Activated naive CD4-positive, alpha-beta T cell treated with anti-CD3 and anti-CD28 coated beads, Interleukin-2, amount 10 ng/mL, durations not matched to agents 5 hours and 36 hours (primary cell): Measurements from ENCODE around the gene USP54. TPM values are rescaled to one million over a fixed set of nuclear protein-coding genes. Genes with fewer than 3 reads are reported as not detected.

Experiments
- total RNA-seq, 2 experiments: library from RNA; stranded (reverse); gene quantifications; one replicate each; pipeline ENCODE4 v1.2.3, GENCODE V29; 2021

USP54 gene
- total RNA-seq, result 1 to 10 TPM; 1.9 to 3.3 TPM

GRCh38 chr10:73590881-73591799 lies at the start of gene USP54:
Gene USP54, minus strand, starts transcription at chr10:73591342. Its CDS starts 15,684 bp downstream, at chr10:73575658.

GRCh38 chr10:73495884-73496674 lies 95.1 kb downstream of the USP54 start, which contains the start of gene PPP3CB:
Gene PPP3CB, minus strand, starts transcription at chr10:73496024. Its CDS starts 135 bp downstream, at chr10:73495889.

Other genes with a start within 250 kb of the USP54 start
- gene CFAP70, start 232.5 kb downstream of the USP54 start, total RNA-seq, result under 1 TPM; 0.71 to 0.72 TPM
- 10 to 100 TPM; 82.9 to 84.8 TPM for gene ANXA7, start 177.3 kb downstream of the USP54 start, total RNA-seq
- gene MSS51, start 157.8 kb downstream of the USP54 start, total RNA-seq, result 1 to 10 TPM; 2.9 TPM
- 10 to 100 TPM; 40.6 to 43.2 TPM for gene PPP3CB, start 95.3 kb downstream of the USP54 start, total RNA-seq
- not detected for gene MYOZ1, start 50.1 kb upstream of the USP54 start, total RNA-seq
- gene SYNPO2L, start 64.7 kb upstream of the USP54 start, total RNA-seq, result not detected
- 10 to 100 TPM in 1 of 2 experiments, 1 to 10 TPM in 1; 9.0 to 10.9 TPM for gene AGAP5, start 106.8 kb upstream of the USP54 start, total RNA-seq
- 10 to 100 TPM; 91.5 to 92.3 TPM for gene SEC24C, start 153.0 kb upstream of the USP54 start, total RNA-seq
- gene CHCHD1, start 190.7 kb upstream of the USP54 start, total RNA-seq, result 10 to 100 TPM; 26.4 to 27.6 TPM
- gene ZSWIM8, start 194.3 kb upstream of the USP54 start, total RNA-seq, result 10 to 100 TPM; 71.5 to 75.0 TPM
- 10 to 100 TPM; 65.1 to 68.7 TPM for gene NDST2, start 220.3 kb upstream of the USP54 start, total RNA-seq